GM23338 (cell line): ENCODE data around the gene GPR149. TPM values are rescaled to one million over a fixed set of nuclear protein-coding genes. Genes with fewer than 3 reads are reported as not detected.
A peak's percentile ranks its signal among the peaks of the same experiment; 100 is the strongest.

Experiments used
- ATAC-seq: fragments of 200-7000 bp; cut with Tn5 transposase; 3 replicates; pipeline ENCODE4 v1.9.1; 2020
- DNase-seq: peaks from one replicate; pipeline ENCODE4 v3.0.0-alpha.2; 2015; ENCODE audit warnings: low spot score
- H2AFZ ChIP-seq: fragments of 200-600 bp; sonication (generic); 2 replicates; pipeline ENCODE4 v1.8.0; 2016; ENCODE audit warnings: antibody characterized with exemption, mild to moderate bottlenecking, moderate library complexity
- H3F3A ChIP-seq: fragments of 200-600 bp; sonication (generic); replicated peaks from 2 replicates; pipeline ENCODE4 v1.8.0; 2017; ENCODE audit warnings: antibody characterized with exemption, mixed run types, low read depth
- H3K27ac ChIP-seq: fragments of 200-600 bp; sonication (generic); 2 replicates; pipeline ENCODE4 v1.6.1; 2016; ENCODE audit warnings: low read depth
- H3K27me3 ChIP-seq: fragments of 200-600 bp; sonication (generic); 2 replicates; pipeline ENCODE4 v1.8.0; 2016; ENCODE audit warnings: mild to moderate bottlenecking, mixed run types, moderate library complexity; ENCODE audit not compliant: insufficient read depth
- H3K36me3 ChIP-seq: fragments of 200-600 bp; sonication (generic); 2 replicates; pipeline ENCODE4 v1.8.0; 2016; ENCODE audit warnings: mild to moderate bottlenecking; ENCODE audit not compliant: insufficient read depth
- H3K4me1 ChIP-seq: fragments of 200-600 bp; sonication (generic); 2 replicates; pipeline ENCODE4 v1.8.0; 2016; ENCODE audit warnings: mild to moderate bottlenecking, moderate library complexity; ENCODE audit not compliant: insufficient read depth
- H3K4me2 ChIP-seq: fragments of 200-600 bp; sonication (generic); 2 replicates; pipeline ENCODE4 v1.7.1; 2017; ENCODE audit warnings: mixed run types
- H3K4me3 ChIP-seq: fragments of 200-600 bp; sonication (generic); 2 replicates; pipeline ENCODE4 v1.6.1; 2016; ENCODE audit warnings: mixed run types
- H3K79me2 ChIP-seq: fragments of 200-600 bp; sonication (generic); replicated peaks from 2 replicates; pipeline ENCODE4 v1.8.0; 2017; ENCODE audit warnings: mild to moderate bottlenecking; ENCODE audit not compliant: insufficient read depth
- H3K9me2 ChIP-seq: fragments of 200-600 bp; sonication (generic); 2 replicates; pipeline ENCODE4 v1.8.0; 2017; ENCODE audit not compliant: insufficient read depth
- H4K20me1 ChIP-seq: fragments of 200-600 bp; sonication (generic); replicated peaks from 2 replicates; pipeline ENCODE4 v1.8.0; 2017; ENCODE audit warnings: mild to moderate bottlenecking; ENCODE audit not compliant: insufficient read depth
- H3K27ac Mint-ChIP-seq: 2 replicates; pipeline ENCODE4 v1.8.0; 2020; ENCODE audit warnings: inconsistent platforms, mild to moderate bottlenecking, moderate library complexity, mixed read lengths
- H3K27me3 Mint-ChIP-seq: 3 replicates; pipeline ENCODE4 v1.8.0; 2022; ENCODE audit warnings: low read depth, mild to moderate bottlenecking, moderate library complexity, mixed read lengths, inconsistent platforms; ENCODE audit not compliant: insufficient read depth, poor library complexity
- H3K36me3 Mint-ChIP-seq: 3 replicates; pipeline ENCODE4 v1.8.0; 2021; ENCODE audit warnings: low read depth, mild to moderate bottlenecking, inconsistent platforms, moderate library complexity, mixed read lengths
- H3K4me1 Mint-ChIP-seq: 3 replicates; pipeline ENCODE4 v1.8.0; 2020; ENCODE audit warnings: mild to moderate bottlenecking, inconsistent platforms, mixed read lengths
- H3K4me3 Mint-ChIP-seq: 3 replicates; pipeline ENCODE4 v1.8.0; 2021; ENCODE audit warnings: moderate library complexity, mild to moderate bottlenecking, inconsistent platforms, mixed read lengths
- H3K9me3 Mint-ChIP-seq: 3 replicates; pipeline ENCODE4 v1.8.0; 2020; ENCODE audit warnings: moderate library complexity, mild to moderate bottlenecking, inconsistent platforms, mixed read lengths
- CREB1 ChIP-seq: fragments of 250-450 bp; sonication (Bioruptor Pico); IDR thresholded peaks from 2 replicates; pipeline ENCODE4 v1.5.0; 2020; ENCODE audit warnings: low read depth, mild to moderate bottlenecking, moderate library complexity
- EZH2 ChIP-seq: fragments of 200-600 bp; sonication (generic); IDR thresholded peaks from one replicate; pipeline ENCODE4 v1.8.0; 2017; ENCODE audit warnings: antibody characterized with exemption, mild to moderate bottlenecking, low read depth; ENCODE audit not compliant: unreplicated experiment
- EZH2phosphoT487 ChIP-seq: fragments of 200-600 bp; sonication (generic); IDR thresholded peaks from one replicate; pipeline ENCODE4 v1.8.1; 2018; ENCODE audit warnings: antibody characterized with exemption; ENCODE audit not compliant: unreplicated experiment
- JUNB ChIP-seq: IDR thresholded peaks from one replicate; pipeline ENCODE4 v1.6.1; 2016; ENCODE audit warnings: antibody characterized with exemption; ENCODE audit not compliant: unreplicated experiment
- NANOG ChIP-seq: IDR thresholded peaks from 2 replicates; pipeline ENCODE4 v1.6.1; 2016; ENCODE audit warnings: antibody characterized with exemption, borderline replicate concordance
- POLR2AphosphoS5 ChIP-seq: IDR thresholded peaks from 2 replicates; pipeline ENCODE4 v1.6.1; 2016; ENCODE audit warnings: antibody characterized with exemption, low read depth
- STAT1 ChIP-seq: IDR thresholded peaks from one replicate; pipeline ENCODE4 v1.6.1; 2016; ENCODE audit warnings: antibody characterized with exemption; ENCODE audit not compliant: unreplicated experiment
- ZNF114 ChIP-seq: fragments of 250-450 bp; sonication (Bioruptor Pico); IDR thresholded peaks from 2 replicates; pipeline ENCODE4 v1.5.0; 2020; ENCODE audit warnings: mild to moderate bottlenecking, moderate library complexity
- ZNF331 ChIP-seq: fragments of 250-450 bp; sonication (Bioruptor Pico); IDR thresholded peaks from 2 replicates; pipeline ENCODE4 v1.5.0; 2020; ENCODE audit warnings: low read depth, mild to moderate bottlenecking, moderate library complexity
- polyA plus RNA-seq: library from polyadenylated mRNA; unstranded; fragments of >200 nt; fragmentation: Nextera tagmentation; extraction: Ambion mirVana; gene quantifications from 2 replicates; pipeline ENCODE4 v1.2.1, GENCODE V29; 2016
- total RNA-seq: library from RNA; depleted of rRNA; stranded (reverse); fragments of >200 nt; shearing (Covaris generic); gene quantifications from 2 replicates; pipeline ENCODE4 v1.2.3, GENCODE V29; 2014
- TF ChIP-seq, protein P1 (sequence below), 2 experiments: fragments of 200-600 bp in 1 of 2; sonication (generic) in 1 of 2; conservative IDR thresholded peaks; 2 replicates each; pipeline versions ENCODE4 v1.5.1 to v1.6.1; 2016 to 2017; ENCODE audit warnings: antibody characterized with exemption in 2 of 2, low read depth in 2 of 2, mild to moderate bottlenecking in 2 of 2, moderate library complexity in 1 of 2
- TF ChIP-seq, protein P2 (sequence below): IDR thresholded peaks from 2 replicates; pipeline ENCODE4 v1.6.1; 2016; ENCODE audit warnings: antibody characterized with exemption
- TF ChIP-seq, protein P3 (sequence below): IDR thresholded peaks from one replicate; pipeline ENCODE4 v1.6.1; 2018; ENCODE audit warnings: antibody characterized with exemption; ENCODE audit not compliant: unreplicated experiment

Gene GPR149
- total and polyA plus RNA-seq, 2 experiments from 2014 or later = 0.11 to 0.21 TPM

DNA sequence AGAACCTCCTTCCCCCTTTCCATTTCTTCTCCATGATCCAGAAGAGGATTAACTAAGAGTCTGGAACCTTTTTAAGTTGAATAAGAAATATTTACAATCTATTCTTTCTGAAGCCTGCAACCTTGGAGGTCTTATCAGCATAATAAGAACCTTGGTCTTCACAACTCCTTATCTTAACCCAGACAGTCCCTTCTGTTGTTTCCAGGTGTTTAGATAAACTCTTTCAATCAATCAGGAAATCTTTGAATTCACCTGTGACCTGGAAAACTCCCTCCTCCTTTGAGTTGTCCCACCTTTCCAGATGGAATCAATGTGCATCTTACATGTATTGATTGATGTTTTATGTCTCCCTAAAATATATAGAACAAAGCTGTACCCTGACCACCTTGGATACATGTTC is 102.1 kb downstream of the GPR149 start (continued):
- no peak for TF ChIP-seq CREB1 (CRISPR knock-in tag)
- TF ChIP-seq EZH2 = no peak
- TF ChIP-seq NANOG = no peak
- TF ChIP-seq, protein P1, sequence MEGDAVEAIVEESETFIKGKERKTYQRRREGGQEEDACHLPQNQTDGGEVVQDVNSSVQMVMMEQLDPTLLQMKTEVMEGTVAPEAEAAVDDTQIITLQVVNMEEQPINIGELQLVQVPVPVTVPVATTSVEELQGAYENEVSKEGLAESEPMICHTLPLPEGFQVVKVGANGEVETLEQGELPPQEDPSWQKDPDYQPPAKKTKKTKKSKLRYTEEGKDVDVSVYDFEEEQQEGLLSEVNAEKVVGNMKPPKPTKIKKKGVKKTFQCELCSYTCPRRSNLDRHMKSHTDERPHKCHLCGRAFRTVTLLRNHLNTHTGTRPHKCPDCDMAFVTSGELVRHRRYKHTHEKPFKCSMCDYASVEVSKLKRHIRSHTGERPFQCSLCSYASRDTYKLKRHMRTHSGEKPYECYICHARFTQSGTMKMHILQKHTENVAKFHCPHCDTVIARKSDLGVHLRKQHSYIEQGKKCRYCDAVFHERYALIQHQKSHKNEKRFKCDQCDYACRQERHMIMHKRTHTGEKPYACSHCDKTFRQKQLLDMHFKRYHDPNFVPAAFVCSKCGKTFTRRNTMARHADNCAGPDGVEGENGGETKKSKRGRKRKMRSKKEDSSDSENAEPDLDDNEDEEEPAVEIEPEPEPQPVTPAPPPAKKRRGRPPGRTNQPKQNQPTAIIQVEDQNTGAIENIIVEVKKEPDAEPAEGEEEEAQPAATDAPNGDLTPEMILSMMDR (conservative IDR thresholded peaks at IDR 0.05; ENCODE audit: low read depth in 2 of 2) = no peak
- no peak for TF ChIP-seq JUNB
- TF ChIP-seq, protein P2, sequence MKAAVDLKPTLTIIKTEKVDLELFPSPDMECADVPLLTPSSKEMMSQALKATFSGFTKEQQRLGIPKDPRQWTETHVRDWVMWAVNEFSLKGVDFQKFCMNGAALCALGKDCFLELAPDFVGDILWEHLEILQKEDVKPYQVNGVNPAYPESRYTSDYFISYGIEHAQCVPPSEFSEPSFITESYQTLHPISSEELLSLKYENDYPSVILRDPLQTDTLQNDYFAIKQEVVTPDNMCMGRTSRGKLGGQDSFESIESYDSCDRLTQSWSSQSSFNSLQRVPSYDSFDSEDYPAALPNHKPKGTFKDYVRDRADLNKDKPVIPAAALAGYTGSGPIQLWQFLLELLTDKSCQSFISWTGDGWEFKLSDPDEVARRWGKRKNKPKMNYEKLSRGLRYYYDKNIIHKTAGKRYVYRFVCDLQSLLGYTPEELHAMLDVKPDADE = no peak
- TF ChIP-seq, protein P3, sequence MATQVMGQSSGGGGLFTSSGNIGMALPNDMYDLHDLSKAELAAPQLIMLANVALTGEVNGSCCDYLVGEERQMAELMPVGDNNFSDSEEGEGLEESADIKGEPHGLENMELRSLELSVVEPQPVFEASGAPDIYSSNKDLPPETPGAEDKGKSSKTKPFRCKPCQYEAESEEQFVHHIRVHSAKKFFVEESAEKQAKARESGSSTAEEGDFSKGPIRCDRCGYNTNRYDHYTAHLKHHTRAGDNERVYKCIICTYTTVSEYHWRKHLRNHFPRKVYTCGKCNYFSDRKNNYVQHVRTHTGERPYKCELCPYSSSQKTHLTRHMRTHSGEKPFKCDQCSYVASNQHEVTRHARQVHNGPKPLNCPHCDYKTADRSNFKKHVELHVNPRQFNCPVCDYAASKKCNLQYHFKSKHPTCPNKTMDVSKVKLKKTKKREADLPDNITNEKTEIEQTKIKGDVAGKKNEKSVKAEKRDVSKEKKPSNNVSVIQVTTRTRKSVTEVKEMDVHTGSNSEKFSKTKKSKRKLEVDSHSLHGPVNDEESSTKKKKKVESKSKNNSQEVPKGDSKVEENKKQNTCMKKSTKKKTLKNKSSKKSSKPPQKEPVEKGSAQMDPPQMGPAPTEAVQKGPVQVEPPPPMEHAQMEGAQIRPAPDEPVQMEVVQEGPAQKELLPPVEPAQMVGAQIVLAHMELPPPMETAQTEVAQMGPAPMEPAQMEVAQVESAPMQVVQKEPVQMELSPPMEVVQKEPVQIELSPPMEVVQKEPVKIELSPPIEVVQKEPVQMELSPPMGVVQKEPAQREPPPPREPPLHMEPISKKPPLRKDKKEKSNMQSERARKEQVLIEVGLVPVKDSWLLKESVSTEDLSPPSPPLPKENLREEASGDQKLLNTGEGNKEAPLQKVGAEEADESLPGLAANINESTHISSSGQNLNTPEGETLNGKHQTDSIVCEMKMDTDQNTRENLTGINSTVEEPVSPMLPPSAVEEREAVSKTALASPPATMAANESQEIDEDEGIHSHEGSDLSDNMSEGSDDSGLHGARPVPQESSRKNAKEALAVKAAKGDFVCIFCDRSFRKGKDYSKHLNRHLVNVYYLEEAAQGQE = no peak
- TF ChIP-seq EZH2phosphoT487 = no peak

DNA sequence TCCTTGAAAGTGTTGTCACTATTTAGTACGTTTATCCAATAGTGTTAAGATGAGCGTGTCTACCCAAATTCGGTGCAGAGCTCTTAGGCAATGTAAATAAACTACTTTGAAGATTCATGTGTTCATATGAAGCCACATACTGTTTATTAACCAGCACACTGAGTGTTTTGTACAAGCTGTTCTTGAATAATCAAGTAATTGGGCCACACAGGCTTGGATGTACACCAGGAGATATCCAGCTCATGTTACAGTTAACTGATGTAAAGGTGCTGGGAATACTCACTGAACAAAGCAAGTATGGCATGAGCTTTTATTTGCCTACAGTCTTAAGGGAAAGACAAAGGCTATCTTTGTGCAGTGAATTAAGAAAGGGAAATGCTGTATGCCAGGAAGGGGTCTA is 105.1 kb downstream of the GPR149 start:
- Histone ChIP-seq H3F3A (no peaks in the 10 kb centered on the region), H3K4me3 (peak overlapping the region; percentile 100), H3K9me2 (no peaks in the 10 kb centered on the region), H3K4me1 (peaks cover 40% of the 10 kb centered on the region), H3K79me2 (peaks cover 43% of the 10 kb centered on the region), H3K36me3 (no peaks in the 10 kb centered on the region), H3K4me2 (peak overlapping the region; percentile 95), H3K27me3 (no peaks in the 10 kb centered on the region), H2AFZ (peak overlapping the region; percentile 68; the same call in 1 of the 2 replicates), H4K20me1 (peaks cover 30% of the 10 kb centered on the region), H3K27ac (0 out of 2 replicates have a peak overlapping the region, but pooled peaks have one; percentile 30)
- H3K4me3 Mint-ChIP-seq = peak overlapping the region; percentile 95
- no peaks in the 10 kb centered on the region for H3K9me3 Mint-ChIP-seq
- peaks cover 10% of the 10 kb centered on the region for H3K36me3 Mint-ChIP-seq
- ATAC-seq = no peak
- no peak for DNase-seq
- H3K27ac Mint-ChIP-seq = peak overlapping the region; percentile 99
- no peaks in the 10 kb centered on the region for H3K27me3 Mint-ChIP-seq
- peaks cover 16% of the 10 kb centered on the region for H3K4me1 Mint-ChIP-seq
- TF ChIP-seq EZH2phosphoT487 = no peak
- no peak for TF ChIP-seq CREB1 (CRISPR knock-in tag)
- TF ChIP-seq, protein P3 = no peak
- TF ChIP-seq JUNB = no peak
- no peak for TF ChIP-seq ZNF331
- no peak for TF ChIP-seq ZNF114 (CRISPR knock-in tag)
- TF ChIP-seq, protein P1 (conservative IDR thresholded peaks at IDR 0.05; ENCODE audit: low read depth in 2 of 2) = no peak
- no peak for TF ChIP-seq EZH2
- no peak for TF ChIP-seq POLR2AphosphoS5
- TF ChIP-seq, protein P2 = no peak
- TF ChIP-seq NANOG = no peak
- no peak for TF ChIP-seq STAT1
